ENCODE results near the gene CSNK2A1.

CSNK2A1 gene

DNA sequence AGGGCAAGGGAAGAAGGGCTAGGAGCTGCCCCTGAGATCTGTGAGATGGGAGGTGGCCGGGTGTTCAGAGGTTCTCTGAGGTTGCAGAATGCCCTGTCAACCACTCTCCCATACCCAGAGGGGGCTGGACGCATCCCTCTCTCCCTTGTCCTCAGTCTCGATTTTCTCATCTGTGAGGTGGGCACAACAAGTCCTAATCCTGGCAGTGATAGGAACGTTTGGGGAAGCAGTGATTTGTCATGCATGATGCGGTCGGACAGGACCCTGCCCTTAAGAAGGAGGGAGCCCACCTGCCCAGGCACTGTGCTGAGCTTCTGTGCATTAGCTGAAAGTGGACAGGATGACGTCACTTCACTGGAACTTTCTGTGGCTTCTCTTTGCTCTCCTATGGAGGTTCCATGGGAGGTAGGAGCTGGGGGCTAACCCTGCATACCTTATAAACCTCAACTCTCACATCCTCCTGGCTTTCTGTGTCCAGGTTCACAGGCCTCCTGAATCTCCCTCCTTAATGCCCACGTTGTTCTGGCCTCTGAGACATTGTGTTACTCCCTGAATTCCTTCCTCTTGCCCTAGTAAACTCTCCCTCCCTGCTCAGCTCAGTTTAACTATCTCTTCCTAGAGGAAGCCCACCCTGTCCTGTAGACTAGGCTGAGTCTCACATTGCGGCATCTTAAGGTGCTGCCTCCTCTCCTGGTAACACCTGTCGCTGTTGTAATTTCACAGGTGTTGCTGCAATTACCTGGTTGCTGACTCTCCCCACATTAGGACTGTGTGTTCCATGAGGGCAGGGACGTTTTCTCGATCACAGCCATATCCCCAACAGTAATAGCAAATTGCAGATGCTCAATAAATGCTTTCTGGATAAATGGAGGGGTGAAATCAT lies 30.1 kb upstream of the CSNK2A1 start:
- Mint-ChIP-seq H3K36me3 (ENCODE audit: low read depth) (no peaks in the 10 kb centered on the region), H3K27ac (no peak overlapping the region), H3K4me1 (ENCODE audit: low read depth) (no peaks in the 10 kb centered on the region), H3K9me3 (no peaks in the 10 kb centered on the region), H3K27me3 (ENCODE audit: low read depth) (peaks cover 30% of the 10 kb centered on the region), H3K4me3 (no peak overlapping the region)

DNA sequence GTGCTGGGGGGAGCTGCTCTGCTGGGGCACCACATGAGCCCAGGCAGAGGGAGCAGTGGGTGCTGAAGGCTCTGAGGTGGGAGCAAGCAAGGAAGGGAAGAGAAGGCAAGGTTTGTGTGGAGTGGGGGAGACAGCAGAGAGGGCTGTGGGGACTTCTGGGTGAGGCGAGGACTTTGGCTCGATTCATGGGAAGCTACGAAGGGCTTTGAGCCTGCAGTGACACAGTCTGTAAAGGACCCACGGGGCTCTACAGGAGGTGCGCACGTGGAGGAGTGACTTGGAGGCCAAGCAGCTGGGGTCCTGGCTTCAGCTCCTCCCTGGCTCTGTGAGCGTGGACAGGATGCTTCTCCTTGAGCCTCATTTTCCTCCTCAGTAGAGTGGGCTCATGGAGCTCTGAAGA lies 29.1 kb upstream of the CSNK2A1 start:
- peaks cover 31% of the 10 kb centered on the region for H3K27me3 Mint-ChIP-seq (ENCODE audit: low read depth)
- no peaks in the 10 kb centered on the region for H3K9me3 Mint-ChIP-seq
- H3K27ac Mint-ChIP-seq, result no peak overlapping the region
- no peak overlapping the region for H3K4me3 Mint-ChIP-seq
- no peaks in the 10 kb centered on the region for H3K36me3 Mint-ChIP-seq (ENCODE audit: low read depth)
- H3K4me1 Mint-ChIP-seq (ENCODE audit: low read depth), result no peaks in the 10 kb centered on the region

DNA sequence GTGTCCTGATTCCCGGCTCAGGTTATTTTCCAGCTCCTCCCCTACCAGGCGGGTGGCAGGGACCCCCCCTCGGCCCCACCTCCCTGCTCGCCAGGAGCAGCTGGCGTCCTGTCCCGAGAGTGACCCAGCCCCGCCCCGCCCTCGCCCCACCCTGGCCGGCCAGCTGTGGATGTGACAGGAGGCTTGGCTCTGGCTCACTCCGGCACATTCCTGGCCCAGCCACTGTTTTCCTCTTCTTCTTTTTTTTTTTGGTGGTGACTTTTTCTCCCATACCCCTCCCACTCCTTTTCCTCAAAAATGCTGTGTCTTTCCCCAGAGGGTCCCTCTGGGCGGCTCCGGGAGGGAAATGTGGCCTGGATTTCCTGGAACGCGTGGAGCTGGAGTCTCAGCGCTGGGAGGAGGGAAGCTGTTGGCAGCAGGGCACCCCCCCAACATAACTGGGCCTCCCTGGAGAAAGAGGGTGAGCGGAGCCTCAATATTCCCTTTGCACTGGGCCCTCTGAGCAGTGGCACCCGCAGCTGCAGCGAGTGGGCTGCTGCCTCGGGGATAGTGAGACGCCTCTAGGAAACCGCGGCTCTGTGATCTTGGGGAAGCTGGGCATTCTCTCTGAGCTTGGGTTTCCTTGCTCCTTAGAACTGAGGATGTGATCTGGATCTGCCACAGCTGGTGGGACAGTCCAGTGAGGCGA lies 28.3 kb upstream of the CSNK2A1 start:
- no peak overlapping the region for H3K27ac Mint-ChIP-seq
- H3K9me3 Mint-ChIP-seq, result no peaks in the 10 kb centered on the region
- H3K4me3 Mint-ChIP-seq, result no peak overlapping the region
- peaks cover 37% of the 10 kb centered on the region for H3K27me3 Mint-ChIP-seq (ENCODE audit: low read depth)
- no peaks in the 10 kb centered on the region for H3K4me1 Mint-ChIP-seq (ENCODE audit: low read depth)
- no peaks in the 10 kb centered on the region for H3K36me3 Mint-ChIP-seq (ENCODE audit: low read depth)

DNA sequence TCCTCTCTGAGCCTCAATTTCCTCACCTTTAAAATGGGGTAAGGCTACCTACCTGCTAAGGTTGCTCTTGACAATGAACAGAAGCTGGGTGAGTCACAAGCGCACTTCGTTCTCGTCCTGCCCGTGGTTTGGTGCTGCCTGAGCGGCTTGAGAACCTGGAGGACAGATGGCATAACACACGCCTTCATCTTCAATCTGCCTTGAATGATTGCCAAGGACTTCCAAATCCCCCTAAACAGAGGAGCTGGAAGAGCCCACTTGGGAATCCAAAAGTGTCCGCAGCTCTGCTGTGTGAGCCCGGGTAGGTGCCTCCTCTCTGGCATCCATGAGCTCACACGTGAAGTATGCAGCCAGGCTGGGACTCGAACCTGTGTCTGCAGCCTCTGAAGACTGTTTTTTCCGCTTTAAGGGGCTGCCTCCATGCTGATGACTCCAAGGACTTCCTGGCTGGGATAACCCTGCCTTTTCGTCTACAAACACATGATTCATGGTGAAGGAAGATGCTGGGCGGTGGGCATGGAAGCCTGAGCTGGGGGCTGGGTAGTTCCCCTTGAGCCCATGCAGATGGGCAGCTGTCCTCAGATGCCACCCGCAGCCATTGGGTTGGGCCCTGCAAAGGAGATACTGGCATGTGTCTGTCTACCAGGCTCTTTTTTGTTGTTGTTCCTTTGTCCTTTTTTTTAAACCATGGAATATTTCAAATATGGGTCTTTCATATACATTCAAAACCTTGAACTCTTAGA lies 25.3 kb upstream of the CSNK2A1 start:
- no peak overlapping the region for H3K27ac Mint-ChIP-seq
- H3K4me1 Mint-ChIP-seq (ENCODE audit: low read depth), result no peaks in the 10 kb centered on the region
- H3K4me3 Mint-ChIP-seq, result no peak overlapping the region
- H3K9me3 Mint-ChIP-seq, result no peaks in the 10 kb centered on the region
- no peaks in the 10 kb centered on the region for H3K36me3 Mint-ChIP-seq (ENCODE audit: low read depth)
- H3K27me3 Mint-ChIP-seq (ENCODE audit: low read depth), result peaks cover 35% of the 10 kb centered on the region

DNA sequence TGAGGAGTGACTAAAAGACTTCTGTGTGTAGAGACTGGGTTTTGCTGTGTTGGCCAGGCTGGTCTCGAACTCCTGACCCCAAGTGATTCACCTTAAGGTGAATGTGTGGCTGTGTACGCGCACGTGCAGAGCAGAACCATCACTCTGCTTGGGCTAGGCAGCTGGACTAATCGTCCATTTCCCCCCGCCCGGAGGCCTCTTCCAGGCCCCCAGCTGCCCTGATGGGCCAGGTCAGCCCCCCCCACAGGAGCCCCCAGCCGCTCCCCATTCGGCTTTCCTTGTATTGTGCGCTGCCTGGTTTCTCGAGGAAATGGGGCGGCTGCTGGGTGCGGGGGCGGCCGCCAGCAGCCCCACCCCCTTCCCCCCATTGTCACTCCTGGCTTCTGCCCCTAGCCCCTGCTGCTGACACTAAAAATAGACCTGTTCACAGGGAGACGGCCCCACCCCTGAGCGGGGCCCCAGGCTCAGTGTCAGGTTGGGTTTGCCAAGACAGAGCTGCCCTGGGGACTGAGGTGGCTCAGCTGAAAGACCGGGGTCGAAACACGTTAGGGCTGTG lies 24.6 kb upstream of the CSNK2A1 start:
- Mint-ChIP-seq H3K27ac (no peak overlapping the region), H3K4me1 (ENCODE audit: low read depth) (no peaks in the 10 kb centered on the region), H3K27me3 (ENCODE audit: low read depth) (peaks cover 35% of the 10 kb centered on the region), H3K4me3 (no peak overlapping the region), H3K9me3 (no peaks in the 10 kb centered on the region), H3K36me3 (ENCODE audit: low read depth) (no peaks in the 10 kb centered on the region)

DNA sequence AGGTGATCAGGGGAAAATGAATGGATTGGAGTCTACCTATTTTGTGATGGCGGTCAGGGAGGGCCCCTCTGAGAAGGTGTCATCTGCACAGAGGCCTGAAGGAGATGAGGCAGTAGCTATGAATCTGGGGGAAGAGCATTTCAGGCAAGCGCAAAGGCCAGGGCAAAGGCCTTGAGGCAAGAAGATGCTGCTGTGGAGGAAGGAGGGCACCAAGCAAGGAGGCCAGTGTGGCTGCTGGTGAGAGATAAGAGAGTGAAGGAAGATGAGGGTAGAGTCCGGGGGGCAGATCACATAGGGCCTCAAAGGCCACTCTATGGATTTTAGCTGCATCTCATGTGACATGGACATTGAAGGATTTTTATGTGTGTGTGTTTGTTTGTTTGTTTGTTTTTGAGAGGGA lies 20.6 kb upstream of the CSNK2A1 start:
- Mint-ChIP-seq H3K27me3 (ENCODE audit: low read depth) (peaks cover 25% of the 10 kb centered on the region), H3K27ac (no peak overlapping the region), H3K9me3 (no peaks in the 10 kb centered on the region), H3K4me3 (no peak overlapping the region), H3K36me3 (ENCODE audit: low read depth) (no peaks in the 10 kb centered on the region), H3K4me1 (ENCODE audit: low read depth) (no peaks in the 10 kb centered on the region)

DNA sequence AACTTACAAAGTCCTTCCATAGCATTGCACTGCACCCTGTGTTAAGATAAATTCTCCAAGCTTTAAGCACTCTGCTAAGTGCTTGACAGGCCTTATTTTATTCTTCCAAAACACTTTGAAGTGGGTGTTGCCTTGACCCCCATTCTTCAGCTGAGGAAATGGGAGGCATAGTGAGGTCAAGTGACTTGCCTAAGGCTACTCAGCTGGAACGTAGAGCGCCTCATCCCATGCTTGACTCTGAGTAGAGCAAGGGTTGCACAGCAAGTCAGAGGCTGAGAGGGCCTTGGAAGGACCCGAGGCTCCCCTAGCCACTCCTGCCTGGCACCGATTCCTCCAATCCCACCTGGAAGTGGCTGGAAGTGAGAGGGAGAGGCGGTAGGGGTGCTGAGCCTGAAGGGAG lies 19.6 kb upstream of the CSNK2A1 start:
- Mint-ChIP-seq H3K36me3 (ENCODE audit: low read depth) (no peaks in the 10 kb centered on the region), H3K4me3 (no peak overlapping the region), H3K9me3 (no peaks in the 10 kb centered on the region), H3K27ac (no peak overlapping the region), H3K27me3 (ENCODE audit: low read depth) (peaks cover 21% of the 10 kb centered on the region), H3K4me1 (ENCODE audit: low read depth) (no peaks in the 10 kb centered on the region)

DNA sequence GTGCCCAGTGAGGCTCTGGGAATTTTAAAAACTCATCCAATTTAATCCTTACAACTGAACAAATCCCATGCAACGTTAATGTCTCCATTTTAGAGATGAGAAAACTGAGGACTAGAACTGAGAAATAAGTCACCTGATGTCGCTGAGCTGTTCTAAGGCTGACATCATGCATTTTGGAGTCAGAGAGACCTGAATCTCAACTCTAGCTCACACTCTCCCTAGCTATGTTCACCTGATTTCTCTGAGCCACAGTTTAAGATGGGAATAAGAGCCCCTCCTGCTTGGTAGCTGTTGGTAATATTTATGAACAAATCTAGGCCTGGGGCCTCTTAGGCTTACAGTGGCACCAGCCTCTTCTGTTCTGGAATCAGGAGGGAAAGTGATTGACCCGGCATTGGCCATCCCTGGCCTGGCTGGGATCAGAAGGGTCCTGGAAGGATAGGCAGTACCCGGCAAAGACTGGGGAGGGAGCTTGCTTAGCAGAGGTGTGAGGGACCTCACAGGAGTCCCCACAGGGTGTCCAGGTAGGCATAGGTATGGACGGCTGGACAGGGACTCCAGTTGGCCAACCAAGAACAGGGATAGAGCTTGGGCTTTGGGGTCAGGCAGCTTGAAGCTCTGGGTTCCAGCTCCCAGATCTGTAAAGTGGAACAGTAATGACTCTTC lies 18.8 kb upstream of the CSNK2A1 start:
- H3K9me3 Mint-ChIP-seq, result no peaks in the 10 kb centered on the region
- no peak overlapping the region for H3K27ac Mint-ChIP-seq
- no peaks in the 10 kb centered on the region for H3K36me3 Mint-ChIP-seq (ENCODE audit: low read depth)
- H3K4me3 Mint-ChIP-seq, result no peak overlapping the region
- peaks cover 25% of the 10 kb centered on the region for H3K27me3 Mint-ChIP-seq (ENCODE audit: low read depth)
- H3K4me1 Mint-ChIP-seq (ENCODE audit: low read depth), result peaks cover 2% of the 10 kb centered on the region

DNA sequence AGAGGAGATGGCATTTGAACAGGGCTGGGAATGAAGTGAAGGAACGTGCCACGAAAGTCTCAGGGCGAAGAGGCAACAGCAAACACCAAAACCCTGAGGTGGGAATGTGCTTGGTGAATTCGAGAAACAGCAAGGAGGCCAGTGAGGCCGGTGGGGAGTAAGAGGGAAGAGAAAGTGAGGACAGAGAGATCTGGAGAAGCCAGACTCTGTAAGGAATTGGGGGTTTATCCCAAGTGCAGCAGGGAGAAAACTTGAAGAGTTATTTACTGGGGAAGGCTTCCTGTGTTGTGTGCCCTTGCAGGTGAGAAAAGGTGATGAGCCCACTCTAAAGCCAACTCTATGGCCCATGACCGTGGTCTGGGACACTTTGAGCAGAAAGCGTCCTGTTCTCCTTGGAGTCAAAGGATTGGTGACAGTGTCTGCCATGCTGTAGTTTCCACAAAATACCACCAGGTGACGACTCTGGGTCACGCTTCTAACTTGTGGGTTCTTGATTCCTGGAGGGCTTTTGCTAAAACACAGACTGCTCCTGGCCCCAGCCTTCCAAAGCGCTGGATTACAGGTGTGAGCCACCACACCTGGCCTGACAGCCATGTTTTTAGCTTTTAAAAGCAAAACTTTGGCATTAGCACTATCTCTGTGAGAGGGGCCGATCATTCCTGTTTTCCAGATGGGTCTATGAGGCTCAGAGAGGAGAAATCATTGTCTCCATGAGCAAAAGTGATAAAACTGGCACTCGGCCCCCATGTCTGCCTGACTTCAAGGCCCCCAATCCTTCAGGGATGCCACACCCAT lies 18.0 kb upstream of the CSNK2A1 start:
- Mint-ChIP-seq H3K9me3 (no peaks in the 10 kb centered on the region), H3K4me3 (no peak overlapping the region), H3K36me3 (ENCODE audit: low read depth) (no peaks in the 10 kb centered on the region), H3K4me1 (ENCODE audit: low read depth) (peaks cover 2% of the 10 kb centered on the region), H3K27ac (no peak overlapping the region), H3K27me3 (ENCODE audit: low read depth) (peaks cover 22% of the 10 kb centered on the region)

DNA sequence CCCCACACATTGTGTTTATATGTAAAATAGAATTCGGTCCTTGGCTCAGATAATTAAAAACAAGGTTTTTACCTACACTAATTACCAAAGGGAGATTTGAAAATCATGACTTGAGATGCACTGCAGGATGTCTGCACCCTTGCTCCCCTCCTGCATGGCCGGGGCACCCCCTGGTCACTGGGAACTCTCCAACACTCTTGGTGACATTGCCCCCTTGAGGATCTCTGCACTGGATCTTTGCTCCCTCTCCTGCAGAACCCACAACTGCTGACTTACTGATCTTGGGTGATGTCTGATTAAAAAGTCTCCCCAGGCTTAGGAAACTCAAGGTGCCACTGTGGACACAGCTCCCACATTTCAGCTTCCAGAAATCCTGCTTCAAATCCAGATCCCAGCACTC lies 17.1 kb upstream of the CSNK2A1 start:
- no peaks in the 10 kb centered on the region for H3K9me3 Mint-ChIP-seq
- peaks cover 2% of the 10 kb centered on the region for H3K4me1 Mint-ChIP-seq (ENCODE audit: low read depth)
- H3K4me3 Mint-ChIP-seq, result no peak overlapping the region
- peaks cover 22% of the 10 kb centered on the region for H3K27me3 Mint-ChIP-seq (ENCODE audit: low read depth)
- no peaks in the 10 kb centered on the region for H3K36me3 Mint-ChIP-seq (ENCODE audit: low read depth)
- no peak overlapping the region for H3K27ac Mint-ChIP-seq

DNA sequence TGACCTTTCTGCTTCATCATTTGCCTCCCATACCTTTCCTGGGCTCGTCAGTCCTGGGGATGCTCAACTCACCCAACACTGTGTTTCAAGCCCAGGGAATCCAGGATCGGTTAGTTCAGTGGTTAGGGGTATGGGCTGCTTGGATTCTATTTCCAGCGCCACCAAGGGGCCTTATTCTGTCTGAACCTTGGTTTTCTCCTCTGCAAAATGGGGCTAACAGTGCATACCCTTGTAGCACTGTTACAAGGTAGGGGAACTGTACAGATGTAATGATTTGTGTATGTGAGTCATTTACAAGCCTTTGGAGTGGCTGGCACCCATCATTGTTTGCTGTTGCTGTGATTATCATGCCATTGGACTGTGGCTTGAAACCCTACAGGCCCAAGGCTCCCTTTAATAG lies 14.5 kb upstream of the CSNK2A1 start:
- H3K4me3 Mint-ChIP-seq, result no peak overlapping the region
- H3K4me1 Mint-ChIP-seq (ENCODE audit: low read depth), result peaks cover 2% of the 10 kb centered on the region
- H3K9me3 Mint-ChIP-seq, result no peaks in the 10 kb centered on the region
- H3K36me3 Mint-ChIP-seq (ENCODE audit: low read depth), result no peaks in the 10 kb centered on the region
- H3K27ac Mint-ChIP-seq, result no peak overlapping the region
- H3K27me3 Mint-ChIP-seq (ENCODE audit: low read depth), result peaks cover 40% of the 10 kb centered on the region

DNA sequence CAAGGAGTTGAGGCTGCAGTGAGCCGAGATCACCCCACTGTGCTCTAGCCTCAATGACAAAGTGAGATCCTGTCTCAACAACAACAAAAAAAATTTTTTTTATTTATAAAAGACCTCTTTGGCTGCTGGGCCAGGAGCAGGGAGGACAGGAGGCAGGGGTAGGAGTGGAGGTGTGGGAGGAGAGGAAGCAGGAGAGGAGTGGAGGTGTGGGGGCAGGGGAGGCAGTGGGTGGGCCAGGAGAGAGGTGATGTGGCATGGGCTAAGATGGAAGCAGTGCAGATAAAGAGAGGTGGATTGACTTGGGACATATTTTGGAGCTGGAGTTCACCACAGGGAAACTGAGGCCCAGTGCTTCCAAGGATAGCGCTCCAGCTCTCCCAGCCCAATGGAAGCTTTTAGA lies 13.4 kb upstream of the CSNK2A1 start:
- Mint-ChIP-seq H3K4me1 (ENCODE audit: low read depth) (peaks cover 2% of the 10 kb centered on the region), H3K4me3 (no peak overlapping the region), H3K27ac (no peak overlapping the region), H3K27me3 (ENCODE audit: low read depth) (peaks cover 44% of the 10 kb centered on the region), H3K9me3 (no peaks in the 10 kb centered on the region), H3K36me3 (ENCODE audit: low read depth) (no peaks in the 10 kb centered on the region)

DNA sequence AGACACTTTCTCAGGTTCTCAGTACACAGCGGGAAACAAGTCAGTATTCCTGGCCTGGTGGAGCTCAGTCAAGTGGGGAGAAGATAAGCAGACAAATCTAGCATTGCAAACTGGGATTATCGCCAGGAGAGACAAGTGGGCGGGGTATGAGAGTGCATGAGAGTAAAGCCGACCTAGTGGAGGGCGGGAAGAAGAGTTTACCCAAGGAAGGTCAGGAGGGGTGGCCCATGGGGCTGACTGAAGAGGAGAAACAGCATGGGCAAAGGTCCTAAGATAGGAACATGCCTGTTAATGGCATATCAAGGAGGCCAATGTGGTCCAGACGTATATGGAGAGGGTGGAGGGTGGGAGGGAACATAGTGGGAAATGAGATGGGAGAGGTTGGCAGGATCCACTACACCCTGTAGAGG lies 12.4 kb upstream of the CSNK2A1 start:
- no peak overlapping the region for H3K27ac Mint-ChIP-seq
- peaks cover 48% of the 10 kb centered on the region for H3K27me3 Mint-ChIP-seq (ENCODE audit: low read depth)
- no peak overlapping the region for H3K4me3 Mint-ChIP-seq
- no peaks in the 10 kb centered on the region for H3K36me3 Mint-ChIP-seq (ENCODE audit: low read depth)
- H3K4me1 Mint-ChIP-seq (ENCODE audit: low read depth), result peaks cover 2% of the 10 kb centered on the region
- no peaks in the 10 kb centered on the region for H3K9me3 Mint-ChIP-seq

All from T-helper 1 cell treated with Interleukin-12 subunit alpha and Interleukin-12 subunit beta and Interleukin-4 antibody, amounts not matched to agents 30 μg/mL and 1 μg/mL, for 36 hours (primary cell).